ENCODE results near the gene PRR29. TPM values are rescaled to one million over a fixed set of nuclear protein-coding genes. Genes with fewer than 3 reads are reported as not detected.

The PRR29 gene
- polyA plus RNA-seq, 1 of the 3 experiments (the other 2 are of a cell fraction), result 2.7 TPM

DNA sequence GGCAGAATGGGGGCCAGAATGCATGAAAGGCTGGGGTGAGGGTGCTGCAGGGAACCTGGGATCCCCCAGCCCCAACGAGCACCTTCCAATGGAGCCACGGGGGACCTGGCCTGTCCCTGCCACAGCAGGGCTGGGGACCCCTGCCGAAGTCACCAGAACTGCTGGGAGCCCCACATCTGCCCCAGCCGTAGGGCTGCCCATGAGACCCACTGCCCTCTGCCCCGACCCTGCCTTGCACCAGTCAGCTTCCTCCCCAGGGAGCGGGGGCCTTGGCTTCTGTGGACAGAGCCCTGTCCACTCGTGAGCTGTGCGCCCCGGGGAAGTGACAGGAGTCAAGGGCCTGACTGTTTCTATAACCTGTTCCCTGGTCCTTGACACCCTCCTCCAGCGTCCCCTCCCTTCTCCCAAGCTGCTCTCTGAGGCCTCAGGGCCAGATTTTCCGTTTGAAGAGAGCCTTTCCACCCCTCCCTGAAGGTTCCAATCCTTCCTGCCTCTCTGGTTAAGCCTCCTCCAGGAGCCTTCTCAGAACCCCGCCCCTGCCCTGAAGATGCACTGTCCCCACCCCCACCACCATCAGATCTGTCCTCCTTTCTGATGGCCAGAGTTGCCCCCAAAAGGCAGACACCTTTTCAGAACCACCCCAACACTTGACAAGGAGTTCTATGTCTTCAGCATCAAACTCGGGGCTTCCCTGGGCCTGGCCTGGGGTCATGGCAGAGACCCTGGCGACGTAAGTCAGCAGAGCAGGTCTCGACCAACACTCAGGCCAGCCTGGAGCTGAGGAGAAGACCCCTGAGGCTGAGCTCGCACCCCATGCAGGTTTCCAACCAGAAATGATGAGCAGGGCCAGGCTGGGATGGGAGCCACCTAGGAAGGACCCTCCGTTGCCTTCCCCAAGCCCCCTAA lies 10.7 kb upstream of the PRR29 start:
- H3K79me2 ChIP-seq (ENCODE audit: insufficient read depth), result no peaks in the 10 kb centered on the region
- no peak overlapping the region for H3K27ac ChIP-seq (ENCODE audit: low read depth in 2 of 2, low read length in 1 of 2)
- H3K27me3 ChIP-seq (ENCODE audit: insufficient read depth), result peaks cover 14% of the 10 kb centered on the region
- CTCF ChIA-PET, result interaction anchor here (0.8 to 4.9 kb wide), 7 partner anchors 9 to 122 kb away, joined by 3 to 89 read pairs (median 8); partner anchors contain the start of genes GH1 and PRR29
- DNase-seq, result no peak
- H4K20me1 ChIP-seq (ENCODE audit: insufficient read depth), result no peaks in the 10 kb centered on the region
- WGBS (ENCODE audit: low lambda C conversion rate), result 75% methylated on average over 16 of the region's 18 CpGs
- no peak overlapping the region for H2AFZ ChIP-seq (ENCODE audit: low read depth)
- H3K4me2 ChIP-seq, result no peak overlapping the region
- no peak for TF ChIP-seq JUND (IDR thresholded peaks at IDR 0.05)
- TF ChIP-seq CTCF (IDR thresholded peaks at IDR 0.05), result no peak
- TF ChIP-seq TEAD4 (IDR thresholded peaks at IDR 0.05; ENCODE audit: borderline replicate concordance, insufficient read depth), result no peak
- TF ChIP-seq, protein P1, sequence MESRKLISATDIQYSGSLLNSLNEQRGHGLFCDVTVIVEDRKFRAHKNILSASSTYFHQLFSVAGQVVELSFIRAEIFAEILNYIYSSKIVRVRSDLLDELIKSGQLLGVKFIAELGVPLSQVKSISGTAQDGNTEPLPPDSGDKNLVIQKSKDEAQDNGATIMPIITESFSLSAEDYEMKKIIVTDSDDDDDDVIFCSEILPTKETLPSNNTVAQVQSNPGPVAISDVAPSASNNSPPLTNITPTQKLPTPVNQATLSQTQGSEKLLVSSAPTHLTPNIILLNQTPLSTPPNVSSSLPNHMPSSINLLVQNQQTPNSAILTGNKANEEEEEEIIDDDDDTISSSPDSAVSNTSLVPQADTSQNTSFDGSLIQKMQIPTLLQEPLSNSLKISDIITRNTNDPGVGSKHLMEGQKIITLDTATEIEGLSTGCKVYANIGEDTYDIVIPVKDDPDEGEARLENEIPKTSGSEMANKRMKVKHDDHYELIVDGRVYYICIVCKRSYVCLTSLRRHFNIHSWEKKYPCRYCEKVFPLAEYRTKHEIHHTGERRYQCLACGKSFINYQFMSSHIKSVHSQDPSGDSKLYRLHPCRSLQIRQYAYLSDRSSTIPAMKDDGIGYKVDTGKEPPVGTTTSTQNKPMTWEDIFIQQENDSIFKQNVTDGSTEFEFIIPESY (IDR thresholded peaks at IDR 0.05; ENCODE audit: borderline replicate concordance, low read depth), result no peak
- no peak for TF ChIP-seq YY1 (IDR thresholded peaks at IDR 0.05; ENCODE audit: low read depth)
- no peak for TF ChIP-seq SIN3A (IDR thresholded peaks at IDR 0.05; ENCODE audit: borderline replicate concordance, low read depth, low read length)
- no peak for TF ChIP-seq FOXM1 (IDR thresholded peaks at IDR 0.05; ENCODE audit: low read depth)
- TF ChIP-seq FOXJ3 (CRISPR knock-in tag; IDR thresholded peaks at IDR 0.05), result no peak
- TF ChIP-seq REST (IDR thresholded peaks at IDR 0.05; ENCODE audit: low read depth, low read length), result no peak
- no peak for TF ChIP-seq RCOR1 (IDR thresholded peaks at IDR 0.05; ENCODE audit: low read length)
- no peak for TF ChIP-seq TCF12 (IDR thresholded peaks at IDR 0.05)
- TF ChIP-seq RFX5 (IDR thresholded peaks at IDR 0.05; ENCODE audit: low read length), result no peak
- no peak for TF ChIP-seq MXI1 (IDR thresholded peaks at IDR 0.05; ENCODE audit: low read depth, low read length)
- TF ChIP-seq EP300 (IDR thresholded peaks at IDR 0.05; ENCODE audit: borderline replicate concordance in 1 of 2, low read depth in 1 of 2, low read length in 1 of 2), result no peak
- TF ChIP-seq, protein P2, sequence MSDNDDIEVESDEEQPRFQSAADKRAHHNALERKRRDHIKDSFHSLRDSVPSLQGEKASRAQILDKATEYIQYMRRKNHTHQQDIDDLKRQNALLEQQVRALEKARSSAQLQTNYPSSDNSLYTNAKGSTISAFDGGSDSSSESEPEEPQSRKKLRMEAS (IDR thresholded peaks at IDR 0.05; ENCODE audit: low read depth), result no peak
- no peak for TF ChIP-seq SMC3 (IDR thresholded peaks at IDR 0.05; ENCODE audit: low read depth, low read length)
- H3K36me3 ChIP-seq (replicated peaks in 1 of 2; ENCODE audit: control insufficient read depth in 1 of 2, insufficient read depth in 2 of 2, low read length in 1 of 2), result no peaks in the 10 kb centered on the region
- H3K4me3 ChIP-seq (ENCODE audit: low read depth in 2 of 2, low read length in 1 of 2), result no peak overlapping the region
- no peaks in the 10 kb centered on the region for H3F3A ChIP-seq (replicated peaks; ENCODE audit: insufficient read depth)
- POLR2A ChIA-PET, result no interaction called here
- no peak overlapping the region for H3K9ac ChIP-seq
- no peaks in the 10 kb centered on the region for H3K9me3 ChIP-seq
- H3K4me1 ChIP-seq (ENCODE audit: control insufficient read depth in 1 of 2, insufficient read depth in 2 of 2, low read depth in 1 of 2, low read length in 1 of 2), result no peaks in the 10 kb centered on the region; a peak in 1 of 4 replicates
- no peaks in the 10 kb centered on the region for H3K9me2 ChIP-seq

All from SK-N-SH (cell line).